ENCODE results near the gene PRSS36. TPM values are rescaled to one million over a fixed set of nuclear protein-coding genes. Genes with fewer than 3 reads are reported as not detected.
"Not testable (repeated sequence)": the region's sequence is repeated elsewhere in the genome, so short reads cannot be mapped to it uniquely, and the experiment has no call there.

PRSS36 gene
- total RNA-seq, 1 experiment from 2014 or later = 1.7 TPM

DNA sequence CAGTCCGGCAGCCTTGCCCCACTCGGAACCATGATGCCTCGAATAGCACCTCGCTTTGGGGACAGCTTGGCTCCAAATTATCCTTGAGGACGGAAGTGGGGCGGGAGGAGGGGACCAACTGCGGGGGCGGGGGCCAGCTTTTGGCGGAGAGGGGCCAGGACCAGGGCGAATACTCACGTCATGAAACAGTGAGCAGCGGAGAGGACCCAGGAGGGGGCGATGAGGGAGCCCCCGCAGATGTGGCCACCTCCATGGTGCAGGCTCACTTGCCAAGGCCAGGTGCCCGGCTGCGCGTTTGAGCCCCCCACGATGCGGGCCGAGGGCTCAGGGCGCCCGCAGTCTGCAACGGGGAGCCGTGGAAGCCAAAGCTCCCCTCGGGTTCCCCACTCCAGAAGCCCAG, 970 bp downstream of the PRSS36 start:
- H3K4me3 ChIP-seq = no peak overlapping the region
- H3K36me3 ChIP-seq = no peaks in the 10 kb centered on the region
- no peaks in the 10 kb centered on the region for H3K27me3 ChIP-seq
- no peaks in the 10 kb centered on the region for H3K9me3 ChIP-seq
- DNase-seq = no peak

DNA sequence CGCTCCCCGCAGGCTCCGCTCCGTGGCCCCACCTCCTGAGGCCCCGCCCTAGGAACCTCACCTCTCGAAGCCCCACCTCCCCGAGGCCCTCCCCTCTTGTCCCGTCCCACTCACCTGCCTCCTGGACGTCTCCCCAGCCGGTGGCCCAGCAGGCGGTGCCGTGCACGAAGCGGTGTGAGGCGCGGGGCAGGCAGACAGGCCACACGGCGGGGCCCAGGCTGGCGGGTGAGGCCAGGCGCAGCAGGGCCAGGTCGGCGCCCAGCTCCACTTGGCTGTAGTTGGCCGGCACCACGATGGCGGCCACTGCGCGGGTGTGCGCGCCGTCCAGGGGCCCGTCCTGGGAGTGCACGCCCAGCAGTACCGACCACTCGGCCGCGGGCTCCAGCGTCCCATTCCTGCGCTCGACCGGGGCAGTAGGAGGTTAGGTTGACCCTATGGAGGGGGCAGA, 1.6 kb downstream of the PRSS36 start:
- Histone ChIP-seq H3K36me3 (no peaks in the 10 kb centered on the region), H3K27me3 (no peaks in the 10 kb centered on the region), H3K4me3 (no peak overlapping the region), H3K9me3 (no peaks in the 10 kb centered on the region)
- DNase-seq = no peak

DNA sequence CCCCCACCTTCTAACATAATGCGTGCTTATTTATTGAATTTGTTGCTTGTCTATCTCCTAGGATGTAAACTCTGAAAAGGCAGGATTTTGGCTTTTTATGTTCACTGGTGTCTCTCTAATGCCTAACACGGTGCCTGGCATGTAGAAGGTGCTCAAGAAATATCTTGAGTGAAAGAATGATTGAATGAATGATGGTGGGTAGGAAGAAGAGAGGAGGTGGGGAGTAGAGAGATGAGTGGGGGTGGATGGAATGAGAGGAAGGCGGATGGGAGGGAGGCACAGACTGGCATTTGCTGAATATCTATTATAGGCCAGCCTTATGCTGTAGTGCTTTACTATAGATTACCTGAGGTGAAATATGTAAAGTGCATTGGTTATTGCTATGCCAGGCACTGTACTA, 2.3 kb downstream of the PRSS36 start:
- Histone ChIP-seq H3K9me3 (no peaks in the 10 kb centered on the region), H3K27me3 (no peaks in the 10 kb centered on the region), H3K4me3 (no peak overlapping the region), H3K36me3 (no peaks in the 10 kb centered on the region)
- no peak for DNase-seq

DNA sequence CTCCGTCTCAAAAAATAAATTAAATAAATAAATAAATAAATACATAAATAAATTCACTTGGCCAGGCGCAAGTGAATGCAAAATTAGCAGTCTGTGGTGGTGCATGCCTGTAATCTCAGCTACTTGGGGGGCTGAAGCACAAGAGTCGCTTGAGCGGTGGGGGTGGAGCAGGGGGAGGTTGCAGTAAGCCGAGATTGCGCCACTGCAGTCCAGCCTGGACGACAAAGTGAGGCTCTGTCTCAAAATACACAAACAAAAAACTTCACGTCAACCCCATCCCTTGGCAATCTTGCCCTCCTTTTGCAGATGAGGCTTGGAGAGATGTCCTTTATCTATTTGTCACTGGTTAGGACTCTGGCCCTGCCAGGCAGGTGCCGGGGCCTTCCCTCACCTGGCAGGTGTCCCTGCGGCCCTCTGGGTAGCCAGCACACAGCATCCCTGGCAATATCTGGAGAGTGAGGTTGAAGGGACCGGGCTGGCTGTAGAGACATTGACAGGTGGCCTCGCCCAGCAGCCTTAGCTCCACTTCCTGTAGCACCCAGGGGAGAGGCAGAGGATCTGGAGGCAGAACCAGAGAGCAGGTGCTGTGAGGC, 4.4 kb downstream of the PRSS36 start:
- Histone ChIP-seq H3K36me3 (no peaks in the 10 kb centered on the region), H3K4me3 (no peak overlapping the region), H3K9me3 (no peaks in the 10 kb centered on the region), H3K27me3 (no peaks in the 10 kb centered on the region)
- DNase-seq = no peak

DNA sequence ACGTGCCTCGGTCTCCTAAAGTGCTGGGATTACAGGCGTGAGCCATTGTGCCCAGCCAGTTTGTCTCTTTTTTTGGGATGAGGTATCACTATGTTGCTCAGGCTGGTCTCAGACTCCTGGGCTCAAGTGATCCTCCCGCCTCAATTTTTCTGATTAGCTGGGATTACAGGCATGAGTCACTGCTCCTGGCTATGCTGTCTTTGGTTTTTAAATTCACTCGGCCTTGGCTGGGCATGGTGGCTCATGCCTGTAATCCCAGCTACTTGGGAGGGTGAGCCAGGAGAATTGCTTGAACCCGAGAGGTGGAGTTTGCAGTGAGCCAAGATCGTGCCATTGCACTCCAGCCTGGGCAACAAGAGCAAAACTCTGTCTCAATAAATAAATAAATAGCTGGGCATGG, 5.4 kb downstream of the PRSS36 start:
- peak; percentile 60 for DNase-seq
- H3K4me3 ChIP-seq, H3K9me3 ChIP-seq, H3K27me3 ChIP-seq, H3K36me3 ChIP-seq: not testable (repeated sequence)

DNA sequence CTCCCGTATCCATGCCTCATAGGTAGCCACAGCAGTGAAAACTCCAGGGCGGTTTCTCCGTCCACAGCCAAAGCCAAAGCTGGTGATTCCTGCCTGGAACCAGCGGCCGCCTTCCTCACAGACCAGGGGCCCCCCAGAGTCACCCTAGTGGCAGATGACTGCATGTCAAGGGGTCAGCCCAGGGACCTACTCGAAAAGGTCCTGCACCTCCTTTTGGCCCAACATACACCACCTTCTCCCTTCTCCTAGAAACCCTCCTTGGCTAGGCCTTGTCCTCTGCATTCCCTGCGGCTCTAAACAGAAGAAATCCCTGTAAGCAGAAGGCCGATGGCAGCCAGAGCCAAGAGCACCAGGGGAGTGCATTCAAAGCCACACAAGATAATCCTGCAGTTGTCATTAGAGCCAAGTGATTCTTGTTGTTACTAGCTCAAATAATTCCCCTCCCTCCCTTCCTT, 6.1 kb downstream of the PRSS36 start:
- Histone ChIP-seq H3K27me3 (no peaks in the 10 kb centered on the region), H3K36me3 (no peaks in the 10 kb centered on the region), H3K9me3 (no peaks in the 10 kb centered on the region), H3K4me3 (no peak overlapping the region)
- DNase-seq = no peak

DNA sequence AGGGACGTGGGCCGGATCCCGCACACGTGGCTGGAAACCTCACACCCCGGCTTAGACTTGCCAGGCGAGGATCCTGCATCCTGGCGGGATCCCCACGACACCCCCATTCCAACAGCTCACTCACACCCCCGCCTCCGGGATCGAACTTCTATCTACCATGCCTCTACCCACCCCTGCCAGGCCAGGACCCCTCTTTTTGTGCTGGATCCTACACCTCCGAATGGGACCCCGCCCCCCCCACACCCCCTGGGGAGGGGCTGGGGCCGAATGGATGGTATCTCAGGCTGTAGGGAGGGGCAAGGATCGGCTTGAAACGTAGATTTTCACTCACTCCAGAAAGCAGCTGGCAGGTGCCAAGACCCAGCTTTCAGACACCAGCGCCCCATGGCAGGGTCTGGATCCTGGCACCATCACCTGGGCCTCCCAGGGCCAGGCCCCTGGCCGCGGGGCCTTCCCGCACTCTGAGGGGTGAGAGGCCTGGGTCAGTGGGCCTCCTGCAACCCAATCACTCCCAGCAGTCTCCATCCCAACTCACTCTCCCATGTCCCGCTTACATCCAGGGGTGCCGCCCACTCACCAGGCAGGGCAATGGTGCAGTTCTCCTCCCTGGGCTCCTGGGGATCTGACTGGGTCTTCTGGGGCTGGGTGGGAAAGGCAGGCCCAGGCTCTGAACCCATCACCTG, 6.7 kb downstream of the PRSS36 start:
- no peak for DNase-seq
- no peaks in the 10 kb centered on the region for H3K36me3 ChIP-seq
- no peaks in the 10 kb centered on the region for H3K9me3 ChIP-seq
- no peaks in the 10 kb centered on the region for H3K27me3 ChIP-seq
- no peak overlapping the region for H3K4me3 ChIP-seq

DNA sequence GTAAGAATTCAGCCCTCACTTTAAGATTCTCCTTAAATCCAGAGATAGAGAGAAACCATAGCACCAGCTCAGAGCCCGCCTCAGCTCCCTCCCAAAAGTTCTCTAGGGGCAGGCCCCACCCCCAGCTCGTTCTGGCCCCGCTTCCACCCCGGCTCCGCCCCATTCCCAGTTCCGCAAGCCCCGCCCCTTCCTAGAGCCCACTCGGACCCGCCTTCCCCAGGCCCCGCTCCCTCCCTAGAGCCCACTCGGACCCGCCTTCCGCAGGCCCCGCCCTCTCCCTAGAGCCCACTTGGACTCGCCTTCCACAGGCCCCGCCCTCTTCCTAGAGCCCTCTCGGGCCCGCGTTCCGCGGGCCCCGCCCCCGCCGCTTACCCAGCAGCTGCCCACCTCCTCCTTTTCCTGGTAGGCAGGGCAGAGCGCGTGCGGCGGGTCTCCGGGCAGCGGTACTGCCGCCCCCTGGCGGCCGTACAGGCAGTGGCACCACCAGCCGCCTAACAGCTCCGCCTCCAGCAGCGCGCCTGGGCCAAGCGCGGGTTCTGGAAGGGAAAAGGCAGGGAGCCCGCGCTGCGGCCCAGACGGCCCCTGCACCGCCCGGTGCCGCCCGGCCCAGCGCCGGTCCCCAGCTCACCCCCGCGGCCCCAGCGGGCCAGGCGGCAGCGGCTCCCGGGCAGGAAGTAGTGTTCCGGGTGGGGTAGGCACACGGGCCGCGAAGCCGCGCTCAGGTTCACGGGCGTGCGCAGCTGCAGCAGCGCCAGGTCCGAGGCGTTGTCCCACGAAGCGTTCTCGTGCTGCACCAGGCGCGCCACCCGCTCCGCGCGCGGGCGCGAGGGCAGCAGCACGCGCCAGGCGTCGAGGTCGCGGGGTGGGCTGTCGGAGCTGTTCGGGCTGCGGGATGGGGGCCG, 7.5 kb downstream of the PRSS36 start:
- H3K36me3 ChIP-seq = no peaks in the 10 kb centered on the region
- H3K27me3 ChIP-seq = no peaks in the 10 kb centered on the region
- DNase-seq = peak; percentile 99
- no peaks in the 10 kb centered on the region for H3K9me3 ChIP-seq
- H3K4me3 ChIP-seq = peak overlapping the region; percentile 34

DNA sequence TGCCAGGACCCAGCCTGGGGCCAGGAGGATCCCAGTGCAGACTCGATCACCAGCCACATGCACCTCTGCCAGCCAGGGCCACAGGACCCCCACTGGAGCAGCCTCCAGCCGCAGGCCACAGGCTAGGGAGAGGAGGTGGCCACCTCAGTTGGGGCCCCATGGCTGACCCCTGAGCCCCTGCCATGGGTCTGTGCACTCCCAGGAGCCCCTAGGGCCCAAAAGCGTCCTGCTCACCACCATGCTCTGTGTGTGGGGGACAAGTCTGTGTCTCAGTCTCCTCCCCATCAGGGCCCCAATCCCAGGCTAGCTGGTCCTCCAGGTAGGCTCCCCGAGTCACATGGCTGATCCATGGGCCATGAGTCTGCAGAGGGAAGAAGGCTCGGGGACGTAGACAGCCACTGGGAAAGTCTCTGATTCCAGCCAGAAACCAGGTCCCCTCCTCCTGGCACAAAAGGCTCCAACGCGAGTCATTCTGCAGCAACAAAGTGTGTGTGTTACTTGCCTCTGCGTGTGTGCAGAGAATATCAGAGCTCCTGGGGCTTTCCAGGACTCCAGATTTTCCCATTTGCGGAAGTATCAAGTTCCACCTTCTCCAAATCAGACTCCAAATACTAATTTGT, 8.3 kb downstream of the PRSS36 start:
- no peaks in the 10 kb centered on the region for H3K9me3 ChIP-seq
- H3K4me3 ChIP-seq = peak overlapping the region; percentile 34
- H3K27me3 ChIP-seq = no peaks in the 10 kb centered on the region
- DNase-seq = peak; percentile 72
- H3K36me3 ChIP-seq = no peaks in the 10 kb centered on the region

DNA sequence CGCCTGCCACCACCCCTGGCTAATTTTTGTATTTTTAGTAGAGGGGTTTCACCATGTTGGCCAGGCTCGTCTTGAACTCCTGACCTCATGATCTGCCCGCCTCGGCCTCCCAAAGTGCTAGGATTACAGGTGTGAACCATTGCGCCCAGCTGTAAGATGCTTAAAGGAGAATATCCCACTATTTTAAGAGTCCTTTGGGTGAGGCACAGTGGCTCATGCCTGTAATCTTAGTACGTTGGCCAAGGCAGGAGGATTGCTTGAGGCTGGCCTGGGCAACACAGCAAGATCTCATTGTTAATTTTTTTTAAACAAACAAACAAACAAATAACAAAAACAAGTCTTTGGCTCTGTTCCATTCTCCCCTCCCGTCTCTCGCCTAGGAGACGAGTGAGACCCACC, 8.8 kb downstream of the PRSS36 start:
- DNase-seq, H3K27me3 ChIP-seq, H3K9me3 ChIP-seq, H3K36me3 ChIP-seq, H3K4me3 ChIP-seq: not testable (repeated sequence)

DNA sequence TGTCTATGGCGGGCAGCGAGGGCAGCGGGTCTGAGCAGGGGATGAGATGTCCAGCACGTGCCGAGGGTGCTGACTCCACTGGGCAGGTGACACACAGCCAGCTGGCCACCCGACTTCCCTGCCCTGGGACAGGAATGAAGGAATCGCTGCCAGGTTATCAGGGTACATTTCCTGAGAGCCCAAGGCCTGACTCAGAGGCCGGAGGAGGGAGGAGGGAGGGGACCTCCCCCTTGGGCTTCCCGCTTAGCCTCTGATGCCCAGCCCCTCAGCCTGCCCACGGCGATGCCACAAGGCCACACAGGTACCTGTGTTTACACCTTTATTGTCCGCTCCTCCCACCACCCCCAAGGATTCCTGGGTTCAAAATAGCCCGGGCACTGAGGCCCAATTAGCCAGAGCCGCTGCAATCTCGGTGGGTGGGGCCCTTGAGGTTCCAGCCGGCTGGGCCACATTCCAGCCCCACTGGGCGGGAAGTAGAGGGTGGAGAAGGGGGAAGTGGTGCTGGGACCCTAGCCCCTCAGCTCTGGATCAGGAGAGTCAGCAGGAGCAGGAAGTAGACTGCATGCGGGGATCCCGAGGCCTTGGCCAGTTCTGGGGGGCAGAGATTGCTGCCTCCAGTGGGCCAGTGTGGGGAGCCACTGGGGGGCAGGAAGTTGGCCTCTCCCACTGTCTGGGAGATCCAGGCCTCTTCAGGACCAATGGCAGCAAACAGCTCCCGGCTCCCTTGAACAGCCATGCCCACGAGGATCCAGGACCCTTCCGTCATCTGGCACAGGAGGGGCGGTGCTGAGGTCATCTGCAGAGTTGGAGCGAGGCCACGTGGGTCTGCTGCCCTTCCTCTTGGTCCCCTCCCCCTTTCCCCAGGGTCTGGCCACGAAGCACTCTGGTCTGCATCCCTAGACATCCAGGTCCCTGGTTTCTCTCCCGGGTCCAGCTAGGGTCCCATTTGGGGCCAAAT, 11.0 kb downstream of the PRSS36 start:
- H3K9me3 ChIP-seq = no peaks in the 10 kb centered on the region
- no peaks in the 10 kb centered on the region for H3K36me3 ChIP-seq
- no peak overlapping the region for H3K4me3 ChIP-seq
- H3K27me3 ChIP-seq = no peaks in the 10 kb centered on the region
- DNase-seq = peak; percentile 87

DNA sequence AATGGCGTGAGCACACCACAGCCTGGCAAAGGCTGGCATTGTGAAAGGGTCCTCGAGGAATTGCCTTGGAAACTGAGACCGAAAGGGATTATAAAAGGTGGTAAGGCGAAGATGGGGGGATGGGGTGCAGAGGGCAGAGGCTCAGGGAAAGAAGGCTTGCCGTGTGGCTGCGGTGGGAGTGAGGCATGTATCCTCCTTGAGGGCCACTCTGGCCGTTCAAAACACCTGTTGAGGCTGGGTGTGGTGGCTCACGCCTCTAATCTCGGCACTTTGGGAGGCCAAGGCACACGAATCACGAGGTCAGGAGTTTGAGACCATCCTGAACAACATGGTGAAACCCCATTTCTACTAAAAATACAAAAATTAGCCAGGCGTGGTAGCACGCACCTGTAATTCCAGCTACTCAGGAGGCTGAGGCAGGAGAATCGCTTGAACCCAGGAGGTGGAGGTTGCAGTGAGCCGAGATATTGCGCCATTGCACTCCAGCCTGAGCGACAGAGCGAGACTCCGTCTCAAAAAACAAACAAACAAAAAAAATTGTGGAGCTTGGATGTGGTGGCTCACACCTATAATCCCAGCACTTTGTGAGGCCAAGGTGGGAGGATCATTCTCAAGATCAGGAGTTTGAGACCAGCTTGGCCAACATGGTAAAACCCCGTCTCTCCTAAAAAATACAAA, 12.9 kb downstream of the PRSS36 start:
- DNase-seq, H3K27me3 ChIP-seq, H3K9me3 ChIP-seq, H3K4me3 ChIP-seq, H3K36me3 ChIP-seq: not testable (repeated sequence)

DNA sequence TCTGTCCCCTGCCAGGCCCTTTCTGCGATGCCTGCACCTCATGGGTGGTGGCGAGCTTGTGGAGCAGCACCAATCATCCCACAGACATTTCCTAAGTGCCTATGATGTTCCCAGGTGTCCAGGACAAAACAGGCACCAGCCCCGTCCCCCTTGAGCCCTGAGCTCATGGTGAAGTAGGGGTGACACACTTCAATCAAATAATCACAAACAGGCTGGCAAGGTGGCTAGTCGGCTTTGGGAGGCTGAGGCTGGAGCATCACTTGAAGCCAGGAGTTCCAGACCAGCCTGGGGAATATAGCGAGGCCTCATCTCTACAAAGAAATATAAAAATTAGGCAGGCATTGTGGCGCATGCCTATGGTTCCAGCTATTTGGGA, 13.6 kb downstream of the PRSS36 start:
- Histone ChIP-seq H3K27me3 (no peaks in the 10 kb centered on the region), H3K9me3 (no peaks in the 10 kb centered on the region), H3K4me3 (no peak overlapping the region), H3K36me3 (no peaks in the 10 kb centered on the region)
- no peak for DNase-seq

DNA sequence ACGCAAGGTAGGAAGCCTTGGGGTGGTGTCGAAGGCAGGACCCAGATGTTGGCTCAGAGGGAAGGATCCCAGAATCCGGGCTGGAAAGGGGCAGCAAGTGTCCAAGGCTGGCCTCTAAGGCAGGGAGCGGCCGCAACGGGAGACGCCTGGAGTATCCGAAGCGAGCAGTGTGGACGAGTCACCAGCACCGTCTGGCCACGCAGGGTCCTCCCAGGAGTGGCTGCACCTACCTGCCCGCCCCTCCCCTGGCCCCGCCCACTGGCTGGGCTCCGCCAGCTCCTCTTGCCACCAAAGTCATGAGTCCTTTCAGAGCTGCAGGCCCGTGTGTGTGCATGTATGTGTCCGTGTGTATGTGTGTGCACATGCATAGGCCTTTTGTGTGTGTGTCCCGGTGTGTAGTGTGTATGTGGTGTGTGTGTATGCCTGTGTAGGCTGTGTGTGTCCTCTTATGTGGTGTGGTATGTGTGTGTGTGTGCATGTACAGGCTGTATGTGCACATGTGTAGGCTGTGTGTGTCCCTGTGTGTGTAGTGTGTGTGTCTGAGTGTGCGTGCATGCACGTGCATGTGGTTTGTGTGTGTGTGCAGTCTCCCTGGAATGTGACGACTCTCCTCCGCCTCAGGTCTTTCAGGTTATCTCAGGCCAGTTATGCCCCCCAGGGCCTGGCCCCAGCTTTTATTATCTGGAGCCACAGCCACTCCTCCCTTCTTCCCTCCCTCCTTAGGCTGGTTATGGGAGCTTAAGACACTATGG, 14.2 kb downstream of the PRSS36 start, which contains the start of gene PRSS8:
PRSS8 (minus strand) TSS at position 193 of the 752 bp plus-strand sequence. CDS start 229 bp downstream, outside the sequence.
- Histone ChIP-seq H3K27me3 (no peaks in the 10 kb centered on the region), H3K36me3 (no peaks in the 10 kb centered on the region), H3K4me3 (no peak within 1 kb of the TSS), H3K9me3 (no peaks in the 10 kb centered on the region)
- DNase-seq = no peak
